SKM-1 (cell line): ENCODE data around the gene MSANTD2.
A peak's percentile ranks its signal among the peaks of the same experiment; 100 is the strongest.
"Not testable (repeated sequence)": the region's sequence is repeated elsewhere in the genome, so short reads cannot be mapped to it uniquely, and the experiment has no call there.

Source experiments
- DNase-seq: peaks from one replicate; lab custom pipeline; 2025; ENCODE audit not compliant: unreplicated experiment; lab: John Stamatoyannopoulos, UW

The MSANTD2 gene

DNA sequence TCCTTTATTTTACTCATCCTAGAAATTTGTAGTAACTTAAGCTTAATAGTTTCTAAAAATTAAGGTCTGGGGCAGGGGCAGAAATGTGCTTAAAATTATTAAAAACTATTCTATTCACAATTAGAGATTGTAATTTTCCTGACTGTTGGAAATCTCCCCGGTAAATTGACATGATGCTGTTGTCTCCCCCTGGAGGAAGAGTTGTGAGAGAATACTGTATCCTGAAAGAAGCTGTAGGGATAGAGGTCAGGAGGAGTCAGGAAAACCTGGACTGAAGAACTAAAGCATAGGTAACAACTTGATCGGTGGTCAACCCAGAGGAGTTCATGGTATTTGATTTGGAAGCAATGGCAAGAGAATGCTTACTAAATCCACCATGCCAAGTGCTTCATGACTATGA is 21.9 kb downstream of the MSANTD2 start:
- DNase-seq: no peak

GRCh38 chr11:124776865-124777645 is 23.2 kb downstream of the MSANTD2 start:
- DNase-seq: no peak

DNA sequence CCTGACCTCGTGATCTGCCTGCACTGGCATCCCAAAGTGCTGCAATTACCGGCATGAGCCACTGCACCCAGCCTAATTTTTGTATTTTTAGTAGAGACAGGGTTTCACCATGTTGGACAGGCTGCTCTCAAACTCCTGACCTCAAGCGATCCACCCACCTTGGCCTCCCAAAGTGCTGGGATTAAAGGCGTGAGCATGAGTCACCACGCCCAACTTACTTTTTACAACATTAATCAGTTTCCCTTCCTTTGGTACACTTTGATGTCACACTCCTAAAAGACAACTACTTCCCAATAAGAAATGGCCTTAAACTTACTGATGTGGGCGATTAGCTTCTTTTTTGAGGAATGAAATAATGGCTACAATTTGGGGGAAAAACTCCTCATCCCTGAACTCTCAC is 29.2 kb downstream of the MSANTD2 start:
- not testable (repeated sequence) for DNase-seq

DNA sequence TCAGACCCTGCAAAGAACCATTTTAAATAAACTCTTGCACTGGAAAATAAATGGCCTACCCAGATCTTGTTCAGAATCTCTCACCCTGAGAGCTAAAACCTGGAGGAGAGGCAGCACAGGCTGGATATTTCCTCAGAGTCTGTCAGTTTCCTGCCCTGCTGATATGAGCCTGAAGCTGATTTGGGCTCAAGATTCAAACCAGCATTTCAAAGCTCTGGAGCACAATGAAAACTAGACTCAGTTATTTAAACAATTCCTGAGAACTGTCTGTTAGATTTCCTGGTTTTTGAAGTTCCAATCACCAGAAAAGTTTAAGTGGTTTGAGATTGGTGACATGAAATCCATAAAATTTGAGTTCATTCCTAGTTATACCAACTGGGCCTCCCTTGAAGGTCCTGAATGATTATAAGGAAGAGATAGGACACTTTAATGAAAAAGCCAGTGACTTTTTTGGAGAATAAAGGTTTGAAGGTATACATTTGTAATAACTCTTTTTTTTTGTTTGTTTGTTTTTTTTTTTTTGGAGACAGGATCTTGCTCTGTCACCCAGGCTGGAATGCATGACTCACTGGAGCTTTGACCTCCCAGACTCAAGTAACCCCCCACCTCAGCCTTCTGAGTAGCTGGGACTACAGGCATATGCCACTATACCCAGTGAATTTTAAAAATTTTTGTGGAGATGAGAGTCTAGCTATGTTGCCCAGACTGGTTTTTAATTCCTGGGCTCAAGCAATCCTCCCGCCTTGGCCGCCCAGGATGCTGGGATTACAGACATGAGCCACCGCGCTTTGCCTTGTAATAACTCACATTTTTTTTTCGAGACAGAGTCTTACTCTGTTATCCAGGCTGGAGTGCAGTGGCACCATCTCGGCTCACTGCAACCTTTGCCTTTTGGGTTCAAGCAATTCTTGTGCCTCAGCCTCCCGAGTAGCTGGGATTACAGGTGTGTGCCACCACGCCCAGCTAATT is 30.1 kb downstream of the MSANTD2 start:
- no peak for DNase-seq

GRCh38 chr11:124768914-124769313 is 31.3 kb downstream of the MSANTD2 start:
- DNase-seq: no peak

DNA sequence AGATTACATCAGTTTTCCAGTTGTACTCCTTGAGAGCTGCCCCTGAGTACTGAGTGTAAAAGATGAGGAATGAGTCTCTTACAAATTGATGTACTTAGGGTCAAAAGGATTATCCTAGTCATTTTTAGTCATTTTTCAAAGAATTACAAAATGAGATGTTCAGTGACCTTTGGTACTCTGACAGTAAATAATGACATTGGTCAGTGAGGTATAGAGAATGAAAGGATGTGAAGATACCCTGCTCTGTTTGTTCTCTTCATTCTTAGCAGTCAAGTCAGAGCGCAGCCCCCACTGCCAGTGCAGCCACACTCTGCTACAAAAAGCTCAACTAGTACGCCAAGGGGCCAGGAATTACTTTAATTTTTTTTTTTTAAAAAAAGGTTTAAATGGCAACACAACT is 34.0 kb downstream of the MSANTD2 start:
- no peak for DNase-seq

DNA sequence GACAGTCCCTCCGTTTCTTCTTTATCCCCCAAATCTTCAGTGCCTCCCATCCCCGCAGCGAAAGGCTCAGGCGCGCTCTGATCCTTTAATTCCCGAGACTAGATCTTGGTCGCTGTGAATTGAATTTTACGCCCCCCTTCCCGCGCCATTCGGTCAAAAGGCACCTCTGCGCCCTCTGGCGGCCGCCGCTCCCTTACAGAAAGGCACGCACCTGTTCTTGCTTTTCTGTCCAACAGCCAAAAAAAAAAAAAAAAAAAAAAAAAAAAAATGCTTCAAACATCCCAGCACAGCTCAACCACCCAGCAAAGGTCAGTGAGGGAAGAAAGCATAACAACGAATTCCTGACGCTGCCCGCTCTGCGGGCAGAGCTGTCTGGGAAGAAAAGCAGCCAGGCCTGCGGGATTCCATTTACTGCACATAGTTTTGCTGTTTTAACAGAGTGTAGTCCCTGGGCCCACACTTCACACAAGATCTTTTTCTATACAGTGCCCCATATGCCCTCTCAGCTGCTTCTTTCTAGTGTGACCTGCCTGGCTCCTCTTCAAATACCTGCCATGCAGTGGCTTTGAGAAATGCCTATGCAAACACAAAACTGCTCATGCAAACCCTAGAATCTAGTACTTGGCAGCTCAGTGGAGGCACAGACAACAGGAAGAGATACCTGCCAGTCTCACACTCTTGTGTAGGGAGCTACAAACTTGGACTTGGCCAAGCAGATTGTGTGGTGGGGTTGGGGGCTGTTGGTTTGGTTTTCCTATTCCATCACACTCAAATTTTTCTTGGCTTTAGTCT is 36.9 kb downstream of the MSANTD2 start:
- DNase-seq: peak; percentile 33

- DNase-seq: no peak
These were observed 37.5 kb downstream of the MSANTD2 start for GRCh38 chr11:124762624-124763155.

DNA sequence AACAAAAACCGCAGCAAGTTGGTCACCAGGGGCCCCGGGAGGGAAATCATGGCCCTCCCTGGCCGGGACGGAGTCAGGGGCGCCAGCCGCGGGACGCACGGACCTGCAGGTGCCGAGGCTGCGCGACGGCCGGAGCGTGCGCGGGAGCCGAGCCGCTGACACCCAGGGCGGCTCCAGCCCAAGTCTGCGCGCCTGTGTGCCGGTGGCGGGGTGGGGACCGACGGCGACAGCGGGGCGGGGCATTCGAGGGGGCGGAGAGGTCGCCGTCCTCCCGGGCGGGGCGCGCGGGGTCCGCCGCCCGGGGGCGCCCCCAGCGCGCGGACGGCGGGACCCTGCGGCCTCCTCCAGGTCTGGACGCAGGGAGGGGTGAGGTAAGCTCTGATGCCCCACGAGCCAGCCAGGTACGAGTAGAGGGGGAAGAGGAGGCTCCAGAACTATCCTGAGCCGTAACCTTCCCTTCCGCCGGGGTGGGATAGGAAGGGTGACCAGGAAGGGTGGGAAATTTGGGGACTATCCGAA is 38.0 kb downstream of the MSANTD2 start, which contains the start of gene ESAM:
Gene ESAM, minus strand, starts transcription at position 186 of the 519 bp plus-strand sequence. Its CDS starts 136 bp downstream, at position 50.
- no peak for DNase-seq

GRCh38 chr11:124761301-124762104 is 38.7 kb downstream of the MSANTD2 start:
- no peak for DNase-seq

- no peak for DNase-seq
These were observed 39.4 kb downstream of the MSANTD2 start for GRCh38 chr11:124760806-124761205.

GRCh38 chr11:124760205-124760652 is 40.0 kb downstream of the MSANTD2 start:
- no peak for DNase-seq

DNA sequence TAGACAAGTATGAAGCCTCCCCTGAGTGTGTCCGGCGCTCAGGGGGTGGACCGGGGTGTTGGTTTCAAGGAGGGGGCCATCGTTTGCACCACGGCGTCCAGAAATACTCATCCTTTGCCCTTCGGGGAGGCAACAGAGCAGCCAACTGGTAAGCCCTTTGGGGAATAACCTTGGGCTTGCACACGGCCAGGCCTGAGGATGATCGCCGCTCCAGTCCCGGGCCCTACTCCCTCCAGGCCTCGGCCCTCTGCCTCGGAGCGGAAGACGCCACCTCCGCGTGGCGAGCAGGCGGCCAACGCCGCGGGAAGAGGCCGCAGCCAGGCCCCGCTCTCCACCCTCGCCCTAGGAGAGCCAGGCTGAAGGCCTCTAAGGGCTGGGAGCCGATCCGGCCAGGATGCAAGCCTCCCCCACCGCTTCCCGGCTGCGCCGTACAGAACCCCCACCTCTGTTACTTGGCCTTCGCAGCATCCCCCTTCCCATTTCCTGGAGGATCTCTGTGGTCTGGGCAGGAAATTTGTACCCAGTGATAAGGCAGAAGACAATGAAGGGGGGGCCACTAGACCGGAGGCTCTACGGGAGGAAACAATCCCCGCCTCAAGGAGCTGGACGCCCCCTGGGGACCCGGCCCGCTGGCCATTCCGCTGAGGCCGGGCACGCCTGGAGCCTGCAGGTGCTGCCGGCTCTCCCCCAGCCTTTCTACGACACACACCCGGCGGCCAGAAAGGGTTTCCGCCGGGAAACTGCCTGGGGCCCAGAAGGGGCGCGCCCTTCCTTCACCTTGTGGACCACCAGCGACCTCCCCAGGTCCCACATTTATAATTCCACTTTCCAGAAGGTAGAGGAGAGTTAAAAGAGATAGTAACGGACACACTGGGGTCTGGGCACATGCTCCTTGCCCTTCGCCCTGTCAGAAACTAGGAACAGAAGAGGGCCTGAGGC is 40.7 kb downstream of the MSANTD2 start:
- DNase-seq: no peak

DNA sequence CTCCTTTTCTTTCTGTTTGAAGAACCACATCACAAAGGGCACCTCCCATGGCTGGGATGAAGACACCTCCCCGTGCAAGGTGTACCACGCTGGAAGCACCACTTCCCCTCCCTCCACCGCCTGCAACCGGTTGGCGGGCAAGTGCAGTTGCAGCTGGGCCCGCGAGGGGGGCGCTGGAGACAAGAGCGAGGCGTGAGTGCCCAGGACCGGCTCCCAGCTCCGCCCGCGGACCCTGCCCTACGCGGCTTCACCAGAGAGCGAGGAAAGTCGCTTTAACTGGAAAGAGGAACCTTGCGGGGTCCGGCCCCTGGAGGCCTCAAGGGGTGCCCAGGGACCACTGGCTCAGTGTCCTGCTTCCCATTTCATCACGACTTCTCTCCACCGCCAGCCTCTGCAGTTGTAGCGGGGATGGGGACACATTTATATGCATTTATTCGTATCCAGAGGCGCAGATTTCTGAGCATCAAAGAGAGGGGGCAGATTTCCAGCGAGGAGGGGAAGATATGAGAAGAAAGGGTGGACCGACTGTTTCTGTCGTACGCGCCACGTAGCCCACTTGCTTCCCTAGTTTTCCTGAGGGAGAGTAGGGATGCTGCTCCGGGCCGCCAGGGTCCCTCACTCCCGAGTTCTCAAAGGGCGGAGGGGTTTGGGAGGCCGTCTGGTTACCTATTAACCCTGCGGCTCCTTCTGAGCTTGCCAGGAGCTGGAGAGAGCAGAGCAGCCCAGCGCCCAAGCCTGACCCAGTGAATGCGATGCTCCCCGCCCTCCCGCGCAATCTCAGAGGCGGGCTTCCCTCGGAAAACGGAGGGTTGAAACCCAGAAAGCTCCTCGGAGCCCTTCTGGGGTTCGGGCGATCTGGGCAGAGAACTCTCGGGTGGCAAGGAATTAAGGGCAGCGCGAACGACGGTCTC is 41.6 kb downstream of the MSANTD2 start:
- DNase-seq: peak; percentile 88

DNA sequence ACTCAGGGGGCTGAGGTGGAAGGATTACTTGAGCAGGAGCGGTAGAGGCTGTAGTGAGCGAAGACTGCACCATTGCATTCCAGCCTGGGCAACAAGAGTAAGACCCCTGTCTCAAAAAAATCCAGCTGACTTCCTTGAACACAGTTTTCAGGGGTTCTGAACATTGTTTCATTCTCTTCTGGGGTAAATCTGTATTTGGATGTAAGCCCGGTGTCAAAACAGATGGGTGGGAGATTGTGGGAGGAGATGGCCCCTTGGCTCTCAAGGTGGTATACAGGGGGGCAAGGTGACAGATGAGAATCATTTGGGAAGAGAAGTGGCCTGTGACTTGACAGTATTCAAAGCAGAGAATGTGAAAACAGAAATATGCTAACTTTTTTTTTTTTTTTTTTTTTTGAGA is 42.9 kb downstream of the MSANTD2 start:
- no peak for DNase-seq

DNA sequence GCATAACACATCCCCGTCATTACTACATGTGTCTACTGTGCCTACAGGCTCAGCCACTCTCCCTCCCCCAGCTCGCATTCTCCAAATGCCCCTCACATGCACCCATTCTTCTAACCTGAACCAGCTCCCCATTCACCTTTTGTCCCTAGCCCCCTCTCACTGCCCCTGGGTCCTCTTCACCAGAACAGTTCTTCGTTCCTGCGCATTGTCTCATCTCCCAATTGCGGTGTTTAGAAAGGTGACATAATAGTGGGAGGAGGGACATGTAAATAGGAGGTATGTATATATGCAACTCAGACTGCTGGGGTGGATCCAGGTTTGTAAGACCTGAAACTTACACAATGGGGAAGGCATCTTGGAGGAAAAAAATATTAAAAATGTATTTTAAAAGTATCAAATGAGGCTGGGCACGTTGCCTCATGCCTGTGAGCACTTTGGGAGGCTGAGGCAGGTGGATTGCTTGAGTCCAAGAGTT is 43.4 kb downstream of the MSANTD2 start:
- no peak for DNase-seq

GRCh38 chr11:124756033-124756752 is 44.0 kb downstream of the MSANTD2 start:
- DNase-seq: no peak
